HepG2 (cell line): ENCODE data around the gene MTPN. TPM values are rescaled to one million over a fixed set of nuclear protein-coding genes. Genes with fewer than 3 reads are reported as not detected.

ENCODE experiments used
- ATAC-seq: fragments of 200-7000 bp; cut with Tn5 transposase; 3 replicates; pipeline ENCODE4 v1.9.1; 2020; ENCODE audit warnings: mild to moderate bottlenecking, moderate library complexity
- BruUV-seq: library from RNA; stranded (reverse); fragments of 400-500 nt; replicated peaks from 2 replicates; lab custom pipeline; 2021; lab: Mats Ljungman, UMichigan
- CTCF ChIA-PET: fragments of 300-600 bp; formaldehyde crosslinking; extraction: SDS; loops from one replicate; lab custom pipeline; 2021; ENCODE audit warnings: low total read pairs, inconsistent platforms, low intra/inter-chr PET ratio; lab: Yijun Ruan, JAX
- POLR2A ChIA-PET: fragments of 350-600 bp; sonication (Branson Sonifier 250); formaldehyde crosslinking; loops from one replicate; lab custom pipeline; 2020; ENCODE audit warnings: antibody characterized with exemption, inconsistent platforms; lab: Yijun Ruan, JAX
- DNase-seq: peaks from one replicate; pipeline ENCODE4 v3.0.0-alpha.2; 2015; ENCODE audit warnings: low spot score
- FAIRE-seq: peaks from 3 replicates; lab custom pipeline; 2011; peaks lifted over from hg19 to GRCh38; lab: Jason Lieb, UNC
- H2AFZ ChIP-seq: one replicate; pipeline ENCODE4 v1.6.1; 2011; ENCODE audit warnings: low read length, inconsistent platforms
- H3K27ac ChIP-seq: fragments of 300-600 bp; 3 replicates; pipeline ENCODE4 v1.8.0; 2011; ENCODE audit warnings: mixed run types, mild to moderate bottlenecking, mixed read lengths, low read length, inconsistent platforms; ENCODE audit not compliant: insufficient read depth; ENCODE audit errors: extremely low read length
- H3K27me3 ChIP-seq, 2 experiments: fragments of 200-600 bp in 1 of 2; 2 replicates in 1 of 2; 3 replicates in 1 of 2; pipeline versions ENCODE4 v1.6.0 to v1.8.0; 2011; ENCODE audit warnings: low read length in 2 of 2, mild to moderate bottlenecking in 2 of 2, moderate library complexity in 2 of 2, inconsistent platforms in 1 of 2; ENCODE audit not compliant: insufficient read depth in 2 of 2, control insufficient read depth in 1 of 2
- H3K36me3 ChIP-seq, 2 experiments: fragments of 200-600 bp in 1 of 2; replicated peaks in 1 of 2; 2 replicates in 1 of 2; 3 replicates in 1 of 2; pipeline versions ENCODE4 v1.5.1 to v1.8.0; 2011; ENCODE audit warnings: low read length in 2 of 2, inconsistent platforms in 1 of 2; ENCODE audit not compliant: insufficient read depth in 2 of 2, control insufficient read depth in 1 of 2
- H3K4me1 ChIP-seq: 2 replicates; pipeline ENCODE4 v1.5.1; 2012; ENCODE audit warnings: low read length, inconsistent platforms; ENCODE audit not compliant: insufficient read depth
- H3K4me2 ChIP-seq: 2 replicates; pipeline ENCODE4 v1.6.0; 2011; ENCODE audit warnings: low read depth, low read length, inconsistent platforms
- H3K4me3 ChIP-seq, 3 experiments: fragments of 200-600 bp in 1 of 3; sonication (generic), shearing (Covaris generic) in 1 of 3; replicated peaks in 1 of 3; 2 replicates each; pipeline ENCODE4 v1.5.1; 2011 to 2016; ENCODE audit warnings: low read length in 3 of 3, inconsistent platforms in 2 of 3, low read depth in 2 of 3, mild to moderate bottlenecking in 2 of 3, control low read depth in 1 of 3, mixed read lengths in 1 of 3; ENCODE audit not compliant: insufficient read depth in 1 of 3
- H3K79me2 ChIP-seq: one replicate; pipeline ENCODE4 v1.6.1; 2011; ENCODE audit warnings: low read length, inconsistent platforms; ENCODE audit not compliant: insufficient read depth
- H3K9ac ChIP-seq: 2 replicates; pipeline ENCODE4 v1.6.0; 2011; ENCODE audit warnings: mild to moderate bottlenecking, low read depth, low read length, inconsistent platforms; ENCODE audit not compliant: insufficient read depth
- H3K9me3 ChIP-seq: 2 replicates; pipeline ENCODE4 v1.5.1; 2012; ENCODE audit warnings: mild to moderate bottlenecking, low read length
- H4K20me1 ChIP-seq: 2 replicates; pipeline ENCODE4 v1.6.0; 2011; ENCODE audit warnings: inconsistent platforms, mild to moderate bottlenecking, low read length, moderate library complexity; ENCODE audit not compliant: insufficient read depth
- BRD4 ChIP-seq: sonication (generic); formaldehyde crosslinking; IDR thresholded peaks from 2 replicates; pipeline ENCODE4 v1.4.0; 2020; ENCODE audit warnings: missing genetic modification reagents
- MXI1 ChIP-seq: IDR thresholded peaks from 3 replicates; pipeline ENCODE4 v1.6.1; 2012; ENCODE audit warnings: low read depth, low read length, inconsistent platforms, borderline replicate concordance
- POLR2AphosphoS2 ChIP-seq: IDR thresholded peaks from 2 replicates; pipeline ENCODE4 v1.6.1; 2011; ENCODE audit warnings: low read depth, low read length, improper control_type of control experiment
- SMYD3 ChIP-seq: sonication (generic); formaldehyde crosslinking; IDR thresholded peaks from 2 replicates; pipeline ENCODE4 v1.8.1; 2023; ENCODE audit warnings: mild to moderate bottlenecking, missing genetic modification reagents
- ZBTB8A ChIP-seq: sonication (generic); formaldehyde crosslinking; IDR thresholded peaks from 2 replicates; pipeline ENCODE4 v1.4.0; 2020; ENCODE audit warnings: mild to moderate bottlenecking, low read depth, missing genetic modification reagents, borderline replicate concordance
- ZFX ChIP-seq: sonication (generic); formaldehyde crosslinking; IDR thresholded peaks from 2 replicates; pipeline ENCODE4 v1.4.0; 2020; ENCODE audit warnings: mild to moderate bottlenecking, low read depth, missing genetic modification reagents, moderate library complexity
- ZNF160 ChIP-seq: sonication (generic); formaldehyde crosslinking; IDR thresholded peaks from 2 replicates; pipeline ENCODE4 v1.8.0; 2022; ENCODE audit warnings: mild to moderate bottlenecking, inconsistent platforms, missing genetic modification reagents
- ZNF598 ChIP-seq: sonication (generic); formaldehyde crosslinking; IDR thresholded peaks from 2 replicates; pipeline ENCODE4 v1.5.1; 2020; ENCODE audit warnings: mild to moderate bottlenecking, missing genetic modification reagents, borderline replicate concordance
- WGBS: methylation state at CpG from one replicate; pipeline ENCODE4 v1.1.6; 2017; ENCODE audit warnings: low lambda C conversion rate; 5-methylcytosine and 5-hydroxymethylcytosine counted together
- in situ Hi-C: cut with HindIII; loops from 2 replicates; pipeline ENCODE4 v1.10.0; 2017; ENCODE audit warnings: low pct_unique_long_range_greater_than_20kb; ENCODE audit not compliant: extremely low pct_ligation_motif_present
- intact Hi-C: fragments of 100-400 bp; cut with micrococcal nuclease; formaldehyde crosslinking; loops from one replicate; pipeline ENCODE4 v1.10.0; 2022; ENCODE audit not compliant: unreplicated experiment
- polyA plus RNA-seq, 8 experiments: library from polyadenylated mRNA; depleted of rRNA in 3 of 8; stranded (reverse) in 7 of 8; unstranded in 1 of 8; fragments of >200 nt; fragmentation: Illumina TruSeq in 4 of 8; extraction: Trizol in 4 of 8; gene quantifications; 2 replicates each; pipeline versions ENCODE4 v1.2.1 to v1.2.3, GENCODE V29; 2011 to 2016; ENCODE audit warnings: low read depth in 4 of 8, missing spikeins in 1 of 8, mixed read lengths in 1 of 8; ENCODE audit not compliant: insufficient read depth in 1 of 8
- total RNA-seq, 5 experiments: library from RNA; depleted of rRNA; stranded (reverse); fragments of >200 nt; fragmentation: Illumina TruSeq; extraction: Trizol; gene quantifications; 2 replicates each; pipeline ENCODE4 v1.2.3, GENCODE V29; 2016; ENCODE audit warnings: low read depth in 1 of 5

MTPN gene
- total and polyA plus RNA-seq, 2 of the 13 experiments (the other 11 are each of a cell fraction or from before 2014, with no cell fraction given): 31.1 to 71.7 TPM

DNA sequence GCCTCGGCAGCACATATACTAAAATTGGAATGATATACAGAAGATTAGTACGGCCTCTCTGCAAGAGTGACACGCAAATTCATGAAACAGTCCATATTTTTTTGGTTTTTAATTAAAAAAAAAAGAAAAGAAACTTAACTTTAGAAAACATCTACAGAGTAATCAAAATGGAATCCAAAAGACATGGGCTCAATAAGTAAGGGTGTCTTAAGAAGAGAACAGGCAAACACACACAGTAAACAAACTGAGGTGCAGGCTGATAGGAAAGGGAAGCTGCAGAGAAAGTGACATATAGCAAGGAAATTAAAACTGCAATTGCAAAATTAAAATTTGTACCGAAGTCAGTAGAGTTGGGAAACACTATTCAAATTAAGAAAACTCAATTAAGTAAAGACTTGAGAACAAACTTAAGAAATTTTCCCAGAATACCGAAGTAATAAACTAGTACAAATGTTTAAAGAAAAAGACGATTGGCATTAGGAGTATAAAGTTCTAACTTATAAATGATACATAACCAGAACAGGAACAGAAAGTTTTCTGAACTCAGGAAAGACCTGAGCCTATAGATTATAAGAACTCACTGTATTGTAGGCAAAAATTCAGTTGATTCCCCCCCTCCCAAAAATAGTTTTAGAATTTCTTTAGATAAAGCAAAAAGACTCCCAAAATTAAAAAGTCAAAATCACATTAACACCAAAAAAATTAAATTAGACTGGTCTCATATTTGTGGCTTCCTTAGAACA is 16.3 kb downstream of the MTPN start:
- H3K27me3 ChIP-seq: no peaks in the 10 kb centered on the region
- 0 out of 2 replicates have a peak, but pooled peaks cover 3% of the 10 kb centered on the region for H4K20me1 ChIP-seq
- DNase-seq: no peak
- intact Hi-C loops: no loop called here
- ATAC-seq: no peak
- WGBS: 95% methylated on average over 6 of the region's 6 CpGs
- no peak overlapping the region for H3K4me2 ChIP-seq
- H3K27ac ChIP-seq: no peak overlapping the region
- H3K36me3 ChIP-seq: no peaks in the 10 kb centered on the region
- no peak overlapping the region for H3K4me3 ChIP-seq
- TF ChIP-seq ZBTB8A (CRISPR knock-in tag) (no peak), ZFX (CRISPR knock-in tag) (no peak), POLR2AphosphoS2 (no peak), ZNF598 (CRISPR knock-in tag) (no peak), BRD4 (CRISPR knock-in tag) (no peak), MXI1 (no peak), SMYD3 (CRISPR knock-in tag) (no peak), ZNF160 (CRISPR knock-in tag) (no peak)
- TF ChIP-seq, all 625 proteins: peak for 0
- Histone ChIP-seq H2AFZ (no peak overlapping the region), H3K9me3 (no peaks in the 10 kb centered on the region), H3K4me1 (peaks cover 30% of the 10 kb centered on the region), H3K79me2 (peaks cover 53% of the 10 kb centered on the region), H3K9ac (no peak overlapping the region)
- in situ Hi-C loops: no loop called here
- no TSS peak for BruUV-seq
- ChIA-PET POLR2A (no interaction called here), CTCF (no interaction called here)
- FAIRE-seq: no peak
